Measurements from ENCODE around the gene CCDC12. TPM values are rescaled to one million over a fixed set of nuclear protein-coding genes. Genes with fewer than 3 reads are reported as not detected.

CCDC12 gene
- total and polyA plus RNA-seq, 9 of the 15 experiments (the other 6 are each of a cell fraction or from before 2014, with no cell fraction given): 8.9 to 201 (median 86.9) TPM

DNA sequence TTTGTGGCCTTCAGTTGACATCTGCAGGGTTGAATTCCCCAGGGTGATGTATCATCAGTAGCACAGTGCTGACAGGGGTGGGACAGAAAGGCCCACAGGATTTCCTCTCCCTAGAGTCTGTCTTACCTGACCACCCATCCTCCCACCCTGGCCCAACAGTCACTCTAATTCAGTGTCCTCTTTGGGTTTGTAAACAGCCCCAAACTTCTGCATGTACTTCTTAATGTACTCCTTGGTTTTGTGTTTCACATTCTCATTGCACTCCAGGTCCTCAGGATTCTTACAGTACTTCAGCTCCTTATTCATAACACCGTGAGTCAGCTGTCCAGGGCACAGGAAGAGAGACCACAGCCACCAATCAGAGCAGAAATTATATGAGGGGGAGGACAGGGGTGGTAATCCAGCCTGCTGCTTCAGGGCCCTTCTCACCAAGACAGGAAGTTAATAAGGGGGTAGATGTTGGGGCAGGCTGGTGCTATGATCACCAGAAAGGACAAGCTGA, 40.4 kb upstream of the CCDC12 start:
- peak; percentile 80 to 94 (median 88) for DNase-seq (ENCODE audit: extremely low read depth in 1 of 4, low spot score in 3 of 4)
- ATAC-seq: peak; percentile 93
- intact Hi-C loops (cut with micrococcal nuclease): loop anchor here (10.0 kb wide), 2 partner anchors 308 to 358 kb away; no protein-coding TSS in a partner anchor
- peak overlapping the region; percentile 31 to 56; a peak in 3 of 4 replicates for H3K9ac ChIP-seq (ENCODE audit: insufficient read depth in 1 of 2, low read depth in 2 of 2, low read length in 2 of 2)
- H3K27ac ChIP-seq (ENCODE audit: extremely low read depth, low read depth, low read length): peak overlapping the region; percentile 80
- ChIA-PET POLR2A (interaction anchor here (0.5 to 4.9 kb wide), 3 partner anchors 15 to 187 kb away, joined by 3 to 27 read pairs (median 4); no protein-coding TSS in a partner anchor), CTCF (ENCODE audit: low intra/inter-chr PET ratio) (no interaction called here)
- no peaks in the 10 kb centered on the region for H3K79me2 ChIP-seq (ENCODE audit: control insufficient read depth, insufficient read depth, low read length)
- H3K4me3 ChIP-seq: no peak overlapping the region
- in situ Hi-C loops (cut with MboI): no loop called here
- 9% methylated on average over 1 of the region's 1 CpG for WGBS (ENCODE audit: insufficient coverage, low coverage, missing lambda C conversion rate)
- H3K4me1 ChIP-seq (replicated peaks in 1 of 2; ENCODE audit: control insufficient read depth in 2 of 2, insufficient read depth in 2 of 2, low read length in 2 of 2): peaks cover 11 to 27% of the 10 kb centered on the region in 2 experiments; a peak in 4 of 5 replicates
- H4K20me1 ChIP-seq (replicated peaks; ENCODE audit: control insufficient read depth, insufficient read depth, low read length): no peaks in the 10 kb centered on the region
- no peaks in the 10 kb centered on the region for H3K9me1 ChIP-seq (ENCODE audit: control insufficient read depth, insufficient read depth, low read length)
- BruUV-seq (replicated peaks): TSS peak; percentile 24
- no peaks in the 10 kb centered on the region for H3K9me3 ChIP-seq (replicated peaks; ENCODE audit: control insufficient read depth, insufficient read depth, low read depth, low read length)
- FAIRE-seq: peak; percentile 97
- peak overlapping the region; percentile 63 for H3K4me2 ChIP-seq (ENCODE audit: insufficient read depth, low read length)
- peaks cover 64% of the 10 kb centered on the region for H3K36me3 ChIP-seq (ENCODE audit: control insufficient read depth, insufficient read depth, low read length)
- H3K27me3 ChIP-seq (ENCODE audit: control insufficient read depth in 2 of 2, insufficient read depth in 2 of 2, low read length in 2 of 2): no peaks in the 10 kb centered on the region
- H2AFZ ChIP-seq (ENCODE audit: low read depth, low read length): no peak overlapping the region
- peak; percentile 32; the same call in 1 of the 2 replicates for TF ChIP-seq GABPB1 (CRISPR knock-in tag; IDR thresholded peaks at IDR 0.05)
- TF ChIP-seq FOXP1 (CRISPR knock-in tag; IDR thresholded peaks at IDR 0.05): 0 out of 2 replicates have a peak, but pooled peaks have one; percentile 41
- peak; percentile 16 for TF ChIP-seq NEUROD1 (IDR thresholded peaks at IDR 0.05; ENCODE audit: borderline replicate concordance, low read depth, low read length, partially characterized antibody)
- no peak; the same call in 1 of the 2 replicates for TF ChIP-seq PHF8 (IDR thresholded peaks at IDR 0.05; ENCODE audit: borderline replicate concordance, low read length)
- TF ChIP-seq PTBP1 (IDR thresholded peaks at IDR 0.05; ENCODE audit: low read depth, low read length): no peak
- TF ChIP-seq CREB1 (IDR thresholded peaks at IDR 0.05): no peak
- no peak; the same call in 1 of the 2 replicates for TF ChIP-seq CREB1 (CRISPR knock-in tag; IDR thresholded peaks at IDR 0.05)
- TF ChIP-seq, protein P1, sequence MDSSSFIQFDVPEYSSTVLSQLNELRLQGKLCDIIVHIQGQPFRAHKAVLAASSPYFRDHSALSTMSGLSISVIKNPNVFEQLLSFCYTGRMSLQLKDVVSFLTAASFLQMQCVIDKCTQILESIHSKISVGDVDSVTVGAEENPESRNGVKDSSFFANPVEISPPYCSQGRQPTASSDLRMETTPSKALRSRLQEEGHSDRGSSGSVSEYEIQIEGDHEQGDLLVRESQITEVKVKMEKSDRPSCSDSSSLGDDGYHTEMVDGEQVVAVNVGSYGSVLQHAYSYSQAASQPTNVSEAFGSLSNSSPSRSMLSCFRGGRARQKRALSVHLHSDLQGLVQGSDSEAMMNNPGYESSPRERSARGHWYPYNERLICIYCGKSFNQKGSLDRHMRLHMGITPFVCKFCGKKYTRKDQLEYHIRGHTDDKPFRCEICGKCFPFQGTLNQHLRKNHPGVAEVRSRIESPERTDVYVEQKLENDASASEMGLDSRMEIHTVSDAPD (CRISPR knock-in tag; IDR thresholded peaks at IDR 0.05): no peak
- TF ChIP-seq, protein P2, sequence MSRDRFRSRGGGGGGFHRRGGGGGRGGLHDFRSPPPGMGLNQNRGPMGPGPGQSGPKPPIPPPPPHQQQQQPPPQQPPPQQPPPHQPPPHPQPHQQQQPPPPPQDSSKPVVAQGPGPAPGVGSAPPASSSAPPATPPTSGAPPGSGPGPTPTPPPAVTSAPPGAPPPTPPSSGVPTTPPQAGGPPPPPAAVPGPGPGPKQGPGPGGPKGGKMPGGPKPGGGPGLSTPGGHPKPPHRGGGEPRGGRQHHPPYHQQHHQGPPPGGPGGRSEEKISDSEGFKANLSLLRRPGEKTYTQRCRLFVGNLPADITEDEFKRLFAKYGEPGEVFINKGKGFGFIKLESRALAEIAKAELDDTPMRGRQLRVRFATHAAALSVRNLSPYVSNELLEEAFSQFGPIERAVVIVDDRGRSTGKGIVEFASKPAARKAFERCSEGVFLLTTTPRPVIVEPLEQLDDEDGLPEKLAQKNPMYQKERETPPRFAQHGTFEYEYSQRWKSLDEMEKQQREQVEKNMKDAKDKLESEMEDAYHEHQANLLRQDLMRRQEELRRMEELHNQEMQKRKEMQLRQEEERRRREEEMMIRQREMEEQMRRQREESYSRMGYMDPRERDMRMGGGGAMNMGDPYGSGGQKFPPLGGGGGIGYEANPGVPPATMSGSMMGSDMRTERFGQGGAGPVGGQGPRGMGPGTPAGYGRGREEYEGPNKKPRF (IDR thresholded peaks at IDR 0.05; ENCODE audit: low read depth, low read length): no peak
- no peak for TF ChIP-seq GATA2 (CRISPR knock-in tag; IDR thresholded peaks at IDR 0.05)
- no peak for TF ChIP-seq RAD51 (IDR thresholded peaks at IDR 0.05; ENCODE audit: borderline replicate concordance, low read depth)
- TF ChIP-seq, protein P3, sequence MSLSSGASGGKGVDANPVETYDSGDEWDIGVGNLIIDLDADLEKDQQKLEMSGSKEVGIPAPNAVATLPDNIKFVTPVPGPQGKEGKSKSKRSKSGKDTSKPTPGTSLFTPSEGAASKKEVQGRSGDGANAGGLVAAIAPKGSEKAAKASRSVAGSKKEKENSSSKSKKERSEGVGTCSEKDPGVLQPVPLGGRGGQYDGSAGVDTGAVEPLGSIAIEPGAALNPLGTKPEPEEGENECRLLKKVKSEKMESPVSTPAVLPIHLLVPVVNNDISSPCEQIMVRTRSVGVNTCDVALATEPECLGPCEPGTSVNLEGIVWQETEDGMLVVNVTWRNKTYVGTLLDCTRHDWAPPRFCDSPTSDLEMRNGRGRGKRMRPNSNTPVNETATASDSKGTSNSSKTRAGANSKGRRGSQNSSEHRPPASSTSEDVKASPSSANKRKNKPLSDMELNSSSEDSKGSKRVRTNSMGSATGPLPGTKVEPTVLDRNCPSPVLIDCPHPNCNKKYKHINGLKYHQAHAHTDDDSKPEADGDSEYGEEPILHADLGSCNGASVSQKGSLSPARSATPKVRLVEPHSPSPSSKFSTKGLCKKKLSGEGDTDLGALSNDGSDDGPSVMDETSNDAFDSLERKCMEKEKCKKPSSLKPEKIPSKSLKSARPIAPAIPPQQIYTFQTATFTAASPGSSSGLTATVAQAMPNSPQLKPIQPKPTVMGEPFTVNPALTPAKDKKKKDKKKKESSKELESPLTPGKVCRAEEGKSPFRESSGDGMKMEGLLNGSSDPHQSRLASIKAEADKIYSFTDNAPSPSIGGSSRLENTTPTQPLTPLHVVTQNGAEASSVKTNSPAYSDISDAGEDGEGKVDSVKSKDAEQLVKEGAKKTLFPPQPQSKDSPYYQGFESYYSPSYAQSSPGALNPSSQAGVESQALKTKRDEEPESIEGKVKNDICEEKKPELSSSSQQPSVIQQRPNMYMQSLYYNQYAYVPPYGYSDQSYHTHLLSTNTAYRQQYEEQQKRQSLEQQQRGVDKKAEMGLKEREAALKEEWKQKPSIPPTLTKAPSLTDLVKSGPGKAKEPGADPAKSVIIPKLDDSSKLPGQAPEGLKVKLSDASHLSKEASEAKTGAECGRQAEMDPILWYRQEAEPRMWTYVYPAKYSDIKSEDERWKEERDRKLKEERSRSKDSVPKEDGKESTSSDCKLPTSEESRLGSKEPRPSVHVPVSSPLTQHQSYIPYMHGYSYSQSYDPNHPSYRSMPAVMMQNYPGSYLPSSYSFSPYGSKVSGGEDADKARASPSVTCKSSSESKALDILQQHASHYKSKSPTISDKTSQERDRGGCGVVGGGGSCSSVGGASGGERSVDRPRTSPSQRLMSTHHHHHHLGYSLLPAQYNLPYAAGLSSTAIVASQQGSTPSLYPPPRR (CRISPR knock-in tag; IDR thresholded peaks at IDR 0.05; ENCODE audit: borderline replicate concordance): no peak
- TF ChIP-seq JUND (IDR thresholded peaks at IDR 0.05; ENCODE audit: borderline replicate concordance, low read depth, low read length): peak; percentile 85
- peak; percentile 61; the same call in 1 of the 3 replicates for TF ChIP-seq JUND (tag; IDR thresholded peaks at IDR 0.05; ENCODE audit: borderline replicate concordance, low read depth, low read length)
